Activated CD4-positive, CD25-positive, alpha-beta regulatory T cell treated with anti-CD3 and anti-CD28 coated beads, Interleukin-2, amount 50 U/mL, for 16 hours (primary cell): ENCODE results near the gene NLGN1.

Experiments used
- DNase-seq: peaks from one replicate; pipeline ENCODE4 v3.0.0-alpha.2; 2020; ENCODE audit warnings: low read depth, low spot score

Gene NLGN1

GRCh38 chr3:174333640-174334039 lies 936.1 kb downstream of the NLGN1 start:
- no peak for DNase-seq

GRCh38 chr3:174334111-174334510 lies 936.6 kb downstream of the NLGN1 start:
- no peak for DNase-seq

DNA sequence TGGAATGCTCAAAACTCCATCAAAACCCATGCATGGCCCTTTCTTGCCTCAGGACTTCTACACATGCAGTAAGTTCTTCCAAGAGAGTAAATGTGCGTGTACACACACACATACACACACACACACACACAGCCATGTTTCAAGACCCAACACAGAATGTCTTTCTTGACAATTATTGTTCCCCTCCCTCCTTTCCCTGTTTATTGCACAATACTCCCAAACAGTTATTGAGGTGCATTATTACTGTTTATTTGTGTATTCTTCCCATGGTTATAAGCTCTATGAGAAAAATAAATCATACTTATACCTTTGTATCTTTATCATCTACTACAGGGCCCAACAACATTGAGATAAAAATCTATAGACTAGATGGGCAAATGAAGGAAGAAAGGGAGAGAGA lies 937.8 kb downstream of the NLGN1 start:
- DNase-seq, result no peak

DNA sequence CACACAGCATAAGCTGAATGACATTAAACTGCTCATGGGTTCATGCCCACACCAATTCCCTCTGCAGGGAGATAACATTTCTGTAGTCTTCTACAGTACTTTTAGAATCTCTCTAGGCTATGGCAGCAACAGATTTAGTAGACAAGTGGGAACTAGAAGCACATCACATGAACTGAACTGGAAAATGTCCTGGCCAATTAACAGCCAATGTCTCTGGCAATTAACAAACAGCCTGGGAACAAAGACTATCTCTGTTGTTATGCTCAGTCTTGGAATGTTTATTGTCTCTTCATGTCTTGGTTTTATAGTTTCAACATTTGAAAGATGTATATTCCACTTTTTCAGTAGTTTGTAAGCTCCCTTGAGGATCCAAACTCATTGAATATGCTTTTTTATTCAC lies 938.4 kb downstream of the NLGN1 start:
- DNase-seq, result no peak
